T-helper 17 cell (primary cell): ENCODE measurements around the gene MYL10. TPM values are rescaled to one million over a fixed set of nuclear protein-coding genes. Genes with fewer than 3 reads are reported as not detected.

ENCODE experiments used
- ATAC-seq: fragments of 150-1000 bp; cut with Tn5 transposase; 2 replicates; pipeline ENCODE4 v1.10.0; 2021; ENCODE audit warnings: mild to moderate bottlenecking, moderate library complexity
- DNase-seq, 3 donors: peaks; one replicate each; pipeline versions ENCODE4 v3.0.0 to v3.0.0-alpha.2; 2020 to 2021
- H3K9me3 ChIP-seq: one replicate; pipeline ENCODE4 v1.7.0; 2013; ENCODE audit warnings: low read length, mild to moderate bottlenecking; ENCODE audit not compliant: control insufficient read depth, poor library complexity, severe bottlenecking
- H3K27ac Mint-ChIP-seq: one replicate; pipeline ENCODE4 v1.8.0; 2022; ENCODE audit warnings: mild to moderate bottlenecking, moderate library complexity, mixed read lengths
- H3K27me3 Mint-ChIP-seq: one replicate; pipeline ENCODE4 v1.8.0; 2022; ENCODE audit warnings: mixed read lengths
- H3K36me3 Mint-ChIP-seq: one replicate; pipeline ENCODE4 v1.8.0; 2022; ENCODE audit warnings: low read depth, mixed read lengths
- H3K4me1 Mint-ChIP-seq: one replicate; pipeline ENCODE4 v1.8.0; 2022; ENCODE audit warnings: mild to moderate bottlenecking, mixed read lengths
- H3K4me3 Mint-ChIP-seq: one replicate; pipeline ENCODE4 v1.8.0; 2022; ENCODE audit warnings: mild to moderate bottlenecking, moderate library complexity, mixed read lengths
- total RNA-seq, 4 donors: library from RNA in 2 of 4; stranded (reverse) in 2 of 4; gene quantifications; one replicate each; pipeline ENCODE4 v1.2.3 and lab custom pipeline; 2022 to 2026

MYL10 gene
- total RNA-seq, 2 donors from 2014 or later: not detected

DNA sequence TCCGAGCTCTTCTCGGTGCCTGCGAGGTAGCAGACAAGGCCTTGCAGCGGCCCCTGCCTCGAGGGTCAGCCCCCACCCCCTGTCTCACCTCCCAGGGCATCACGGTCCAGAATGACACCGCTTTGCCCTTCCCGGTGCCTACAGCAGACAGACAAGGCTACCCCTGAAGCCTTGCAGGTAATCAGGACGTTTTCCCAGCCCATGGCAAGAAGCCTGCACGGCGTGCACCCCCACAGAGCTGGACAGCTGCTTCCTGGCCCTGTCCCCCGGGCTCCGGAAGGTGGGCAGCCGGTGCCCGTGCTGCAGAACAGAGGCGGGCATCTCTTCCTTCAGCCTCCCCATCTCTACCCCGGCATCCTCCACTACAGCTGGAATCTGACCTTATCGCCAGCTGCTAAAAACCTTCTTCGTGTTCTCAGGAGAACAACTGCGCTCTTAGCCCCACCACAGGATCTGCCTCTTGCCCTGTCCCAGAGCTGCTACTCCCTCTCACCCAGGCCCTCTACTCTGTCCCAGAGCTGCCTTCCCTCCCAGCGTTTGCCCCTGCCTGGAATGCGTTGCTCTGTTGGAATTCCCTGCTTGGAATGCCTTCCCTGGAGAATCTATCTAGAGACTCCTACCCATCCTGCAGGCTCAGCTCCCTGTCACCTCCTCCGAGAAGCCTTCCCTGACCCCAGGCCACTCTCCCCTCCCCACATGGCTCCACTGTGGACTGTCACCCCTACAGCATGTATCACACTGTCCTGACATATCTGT lies 4.7 kb downstream of the MYL10 start:
- peaks cover 39% of the 10 kb centered on the region for H3K27me3 Mint-ChIP-seq
- peaks cover 8% of the 10 kb centered on the region for H3K4me1 Mint-ChIP-seq
- no peak overlapping the region for H3K27ac Mint-ChIP-seq
- no peaks in the 10 kb centered on the region for H3K9me3 ChIP-seq
- no peak overlapping the region for H3K4me3 Mint-ChIP-seq
- ATAC-seq (no peak), DNase-seq (no peak)
- peaks cover 5% of the 10 kb centered on the region for H3K36me3 Mint-ChIP-seq

- DNase-seq: no peak
- H3K27me3 Mint-ChIP-seq: peaks cover 32% of the 10 kb centered on the region
- no peak overlapping the region for H3K27ac Mint-ChIP-seq
- H3K4me3 Mint-ChIP-seq: no peak overlapping the region
- no peaks in the 10 kb centered on the region for H3K9me3 ChIP-seq
- no peak for ATAC-seq
- H3K36me3 Mint-ChIP-seq: peaks cover 3% of the 10 kb centered on the region
- peaks cover 8% of the 10 kb centered on the region for H3K4me1 Mint-ChIP-seq
Measured at GRCh38 chr7:101622609-101623173, 6.4 kb downstream of the MYL10 start.

GRCh38 chr7:101620991-101621390 lies 8.1 kb downstream of the MYL10 start:
- ATAC-seq (no peak), DNase-seq (no peak)
- no peak overlapping the region for H3K27ac Mint-ChIP-seq
- H3K27me3 Mint-ChIP-seq: peaks cover 23% of the 10 kb centered on the region
- peaks cover 3% of the 10 kb centered on the region for H3K36me3 Mint-ChIP-seq
- H3K4me3 Mint-ChIP-seq: no peak overlapping the region
- H3K9me3 ChIP-seq: no peaks in the 10 kb centered on the region
- peaks cover 4% of the 10 kb centered on the region for H3K4me1 Mint-ChIP-seq

DNA sequence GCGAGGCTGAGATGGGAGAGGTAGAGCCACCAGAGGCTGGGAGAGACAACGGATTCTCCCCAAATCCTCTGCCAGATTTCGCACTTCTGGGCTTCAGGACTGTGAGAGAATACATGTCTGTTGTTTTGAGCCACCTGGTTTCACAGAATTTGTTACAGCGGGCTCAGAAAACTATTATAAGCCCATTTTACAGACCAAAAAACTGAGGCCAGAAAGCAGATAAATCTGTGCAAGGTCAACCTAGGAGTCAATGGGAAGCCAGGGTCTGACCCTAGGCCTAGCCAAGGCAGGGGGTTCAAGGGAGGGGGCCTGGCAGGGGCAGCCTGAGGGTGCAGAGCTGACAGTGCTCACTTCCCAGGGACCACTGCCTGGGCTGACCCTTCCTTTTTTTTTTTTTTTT lies 8.7 kb downstream of the MYL10 start:
- no peaks in the 10 kb centered on the region for H3K9me3 ChIP-seq
- peaks cover 3% of the 10 kb centered on the region for H3K36me3 Mint-ChIP-seq
- DNase-seq: no peak
- H3K27me3 Mint-ChIP-seq: peaks cover 23% of the 10 kb centered on the region
- H3K4me1 Mint-ChIP-seq: peaks cover 2% of the 10 kb centered on the region
- H3K27ac Mint-ChIP-seq: no peak overlapping the region
- no peak for ATAC-seq
- H3K4me3 Mint-ChIP-seq: no peak overlapping the region

DNA sequence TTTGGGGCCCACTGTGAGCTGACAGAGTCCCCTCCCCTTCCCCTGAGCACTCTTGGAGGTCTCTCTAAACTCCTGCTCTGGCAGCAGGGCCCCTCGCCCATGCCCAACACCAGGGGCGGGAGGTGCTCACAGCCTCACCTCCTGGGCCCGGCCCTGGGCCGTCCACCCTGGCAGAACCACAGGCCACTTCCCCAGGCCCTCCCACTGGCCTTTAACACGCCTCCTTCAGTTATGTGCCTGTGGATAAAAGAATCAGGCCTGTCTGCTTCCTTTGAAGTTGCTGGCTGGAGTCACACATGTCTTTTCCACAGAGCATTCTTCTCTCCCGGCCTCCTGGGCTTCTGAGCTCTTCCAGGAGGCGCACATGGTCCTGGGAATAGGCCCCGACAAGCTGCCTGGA lies 10.2 kb downstream of the MYL10 start:
- no peaks in the 10 kb centered on the region for H3K4me1 Mint-ChIP-seq
- ATAC-seq (no peak), DNase-seq (no peak)
- H3K9me3 ChIP-seq: no peaks in the 10 kb centered on the region
- peaks cover 25% of the 10 kb centered on the region for H3K27me3 Mint-ChIP-seq
- H3K27ac Mint-ChIP-seq: no peak overlapping the region
- no peak overlapping the region for H3K4me3 Mint-ChIP-seq
- H3K36me3 Mint-ChIP-seq: no peaks in the 10 kb centered on the region

DNA sequence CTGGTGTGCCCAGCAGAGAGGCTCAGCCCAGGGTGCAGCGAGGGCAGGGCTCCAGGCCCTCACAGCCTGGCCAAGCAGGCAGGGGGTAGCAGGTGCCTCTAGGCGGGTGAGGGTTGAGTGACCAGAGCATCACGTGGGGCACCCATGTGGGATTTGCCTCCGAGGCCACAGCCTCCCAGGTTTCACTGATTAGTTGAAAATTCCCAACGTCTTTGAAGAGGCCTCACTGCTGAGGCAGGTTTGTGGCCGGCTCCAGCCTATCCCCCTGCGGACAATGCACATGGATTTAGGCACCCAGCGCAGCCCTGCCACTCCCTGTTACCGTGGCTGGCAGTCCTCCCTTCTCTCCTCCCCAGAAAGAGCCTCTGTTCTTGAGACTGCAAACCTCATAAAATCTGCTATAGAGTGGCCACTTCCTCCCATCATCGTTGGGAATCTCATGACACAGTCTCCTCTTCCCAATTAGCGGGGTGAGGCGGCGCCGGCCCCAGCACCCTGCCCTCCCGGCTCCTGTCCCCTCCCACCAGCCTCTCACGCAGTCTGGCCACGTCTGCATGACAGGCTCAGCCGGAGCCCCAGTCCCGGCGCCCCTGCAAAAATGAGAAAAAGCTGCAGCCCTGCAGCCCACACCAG lies 10.8 kb downstream of the MYL10 start:
- H3K27me3 Mint-ChIP-seq: peaks cover 26% of the 10 kb centered on the region
- no peaks in the 10 kb centered on the region for H3K36me3 Mint-ChIP-seq
- H3K4me3 Mint-ChIP-seq: no peak overlapping the region
- H3K4me1 Mint-ChIP-seq: no peaks in the 10 kb centered on the region
- no peak overlapping the region for H3K27ac Mint-ChIP-seq
- no peaks in the 10 kb centered on the region for H3K9me3 ChIP-seq
- ATAC-seq: no peak
- DNase-seq: no peak

- no peaks in the 10 kb centered on the region for H3K36me3 Mint-ChIP-seq
- no peak for ATAC-seq
- DNase-seq: no peak
- H3K4me1 Mint-ChIP-seq: no peaks in the 10 kb centered on the region
- no peak overlapping the region for H3K4me3 Mint-ChIP-seq
- no peaks in the 10 kb centered on the region for H3K9me3 ChIP-seq
- H3K27me3 Mint-ChIP-seq: peaks cover 27% of the 10 kb centered on the region
- H3K27ac Mint-ChIP-seq: no peak overlapping the region
Measured at GRCh38 chr7:101617451-101618206, 11.5 kb downstream of the MYL10 start.

DNA sequence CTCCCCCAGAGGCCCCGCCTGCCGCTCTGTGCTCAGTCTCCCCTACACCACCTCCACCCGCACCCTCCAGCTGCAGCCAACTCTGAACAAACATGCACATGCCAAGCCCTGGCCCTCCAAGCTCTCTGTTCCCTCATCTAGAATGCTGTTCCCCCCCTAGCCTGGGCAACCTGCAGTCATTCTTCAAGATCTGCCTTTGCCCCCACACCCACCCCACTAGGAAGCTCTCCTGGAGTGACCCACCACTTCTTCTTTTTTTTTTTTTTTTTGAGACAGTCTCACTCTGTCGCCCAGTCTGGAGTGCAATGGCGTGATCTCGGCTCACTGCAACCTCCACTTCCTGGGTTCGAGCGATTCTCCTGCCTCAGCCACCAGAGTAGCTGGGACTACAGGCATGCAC lies 13.7 kb downstream of the MYL10 start:
- H3K9me3 ChIP-seq: no peaks in the 10 kb centered on the region
- DNase-seq (no peak), ATAC-seq (no peak)
- Mint-ChIP-seq H3K4me3 (no peak overlapping the region), H3K27ac (no peak overlapping the region), H3K4me1 (no peaks in the 10 kb centered on the region), H3K36me3 (no peaks in the 10 kb centered on the region), H3K27me3 (peaks cover 28% of the 10 kb centered on the region)

DNA sequence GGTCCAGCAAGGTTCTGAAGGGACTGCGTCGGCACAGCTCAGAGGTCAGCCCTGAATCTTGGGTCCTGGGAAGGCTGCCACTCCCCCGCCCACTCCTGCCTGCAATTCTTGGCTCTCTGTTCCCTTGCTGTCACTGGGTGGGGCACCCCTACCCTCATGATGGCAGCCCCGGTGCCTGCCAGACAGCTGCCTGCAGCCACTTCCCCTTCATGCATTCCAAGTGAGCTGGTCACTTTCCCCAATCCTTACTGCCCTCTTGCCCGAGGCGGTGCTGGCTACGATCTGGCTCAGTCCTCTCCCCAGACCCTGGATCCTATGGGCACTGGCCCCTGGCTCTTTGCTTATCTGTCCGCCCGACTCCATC lies 14.2 kb downstream of the MYL10 start:
- Mint-ChIP-seq H3K27me3 (peaks cover 28% of the 10 kb centered on the region), H3K4me3 (no peak overlapping the region), H3K27ac (no peak overlapping the region), H3K36me3 (no peaks in the 10 kb centered on the region), H3K4me1 (no peaks in the 10 kb centered on the region)
- no peaks in the 10 kb centered on the region for H3K9me3 ChIP-seq
- DNase-seq (no peak), ATAC-seq (no peak)

DNA sequence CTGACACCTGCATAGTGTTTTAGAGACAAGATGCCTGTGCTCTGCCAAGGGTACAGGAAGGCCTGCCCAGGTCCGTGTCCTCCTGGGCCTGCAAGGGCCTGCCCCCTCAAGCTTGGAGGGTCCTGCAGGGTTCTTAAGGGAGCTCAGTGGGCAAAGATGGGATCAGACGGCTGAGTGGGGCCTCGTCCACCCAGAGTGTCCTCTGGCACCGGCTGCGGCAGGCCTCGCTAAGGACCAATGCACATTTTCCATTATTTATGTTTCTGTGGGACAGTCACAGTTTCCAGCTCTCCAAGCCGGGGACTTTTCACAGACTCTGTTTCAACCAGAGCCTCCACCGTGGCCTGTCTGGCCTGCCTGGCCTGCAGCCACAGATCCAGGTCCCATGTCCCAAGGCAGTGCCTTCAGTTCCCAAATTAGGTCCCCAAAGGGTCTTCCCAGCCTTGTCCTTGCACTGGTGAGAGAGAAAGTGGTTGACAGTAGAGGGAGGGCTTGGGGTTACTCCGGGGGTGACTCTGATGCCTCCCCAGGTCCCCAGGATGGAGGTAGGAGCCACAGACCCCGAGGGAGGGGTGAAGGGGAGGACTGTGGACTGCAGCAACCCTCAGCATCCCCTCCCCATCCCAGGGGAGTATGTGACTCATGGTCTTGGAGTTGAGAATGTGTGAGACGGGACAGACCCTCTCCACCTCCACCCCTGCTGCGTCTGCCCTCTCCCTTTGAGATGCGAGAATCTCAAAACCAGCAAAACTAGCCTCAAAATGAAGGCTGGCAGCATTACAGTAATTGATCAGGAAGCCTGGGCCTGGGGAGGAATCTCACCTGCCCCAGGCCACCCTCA lies 14.8 kb downstream of the MYL10 start:
- Mint-ChIP-seq H3K4me1 (no peaks in the 10 kb centered on the region), H3K27ac (no peak overlapping the region), H3K4me3 (no peak overlapping the region), H3K27me3 (peaks cover 28% of the 10 kb centered on the region), H3K36me3 (no peaks in the 10 kb centered on the region)
- no peak for ATAC-seq
- no peaks in the 10 kb centered on the region for H3K9me3 ChIP-seq
- no peak for DNase-seq

DNA sequence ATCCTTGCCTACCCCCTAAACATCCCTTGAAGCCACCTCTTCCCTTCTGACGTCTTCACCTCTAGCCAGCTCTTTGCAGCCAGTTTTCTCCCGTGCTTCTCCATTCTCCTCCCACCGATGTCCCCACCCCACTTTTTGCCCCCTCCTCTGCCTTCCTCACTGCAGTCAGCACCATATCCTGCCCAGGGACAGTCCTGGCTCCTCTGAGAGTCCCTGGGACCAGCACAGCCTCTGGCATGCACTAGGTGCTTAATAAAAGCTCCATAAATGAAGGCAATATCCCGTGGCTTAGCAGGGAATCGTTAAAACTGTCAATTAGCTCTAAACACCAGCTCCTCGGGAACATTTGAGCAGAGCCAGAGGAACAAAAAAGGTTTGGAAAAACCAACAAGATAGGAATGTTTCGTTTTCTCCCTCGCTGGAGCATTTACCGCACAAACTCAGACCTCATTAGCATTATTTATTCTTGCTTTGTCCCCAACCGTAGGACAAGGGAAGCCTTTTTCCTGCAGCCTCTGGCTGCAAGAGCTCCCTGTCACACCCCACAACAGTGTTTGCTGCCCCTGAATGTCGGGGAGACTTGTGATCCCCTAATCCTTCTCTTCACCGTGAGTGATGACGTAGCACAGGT lies 16.1 kb downstream of the MYL10 start:
- Mint-ChIP-seq H3K27ac (no peak overlapping the region), H3K4me3 (no peak overlapping the region), H3K36me3 (no peaks in the 10 kb centered on the region), H3K27me3 (peaks cover 28% of the 10 kb centered on the region), H3K4me1 (no peaks in the 10 kb centered on the region)
- DNase-seq (no peak), ATAC-seq (no peak)
- H3K9me3 ChIP-seq: no peaks in the 10 kb centered on the region
